ENCODE measurements around the gene KCNF1.

The KCNF1 gene

DNA sequence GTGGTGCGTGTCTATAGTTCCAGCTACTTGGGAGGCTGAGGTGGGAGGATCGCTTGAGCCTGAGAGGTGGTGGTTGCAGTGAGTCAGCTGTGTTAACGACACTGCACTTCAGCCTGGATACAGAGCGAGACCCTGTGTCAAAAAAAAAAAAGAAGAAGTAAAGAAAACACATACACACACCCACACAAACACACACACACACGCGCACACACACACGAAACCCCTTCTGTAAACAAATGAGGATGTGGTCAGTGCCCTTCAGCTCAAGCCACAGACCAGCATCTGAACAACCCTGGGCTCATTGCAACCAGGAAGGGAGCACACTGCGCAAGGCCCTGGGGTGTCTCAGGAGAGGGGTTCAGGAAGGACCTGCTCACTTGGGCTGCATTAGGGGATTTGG lies 47.9 kb upstream of the KCNF1 start:
- Histone ChIP-seq H2BK15ac (ENCODE audit: low read length) (no peak overlapping the region), H3K4me1 (ENCODE audit: control insufficient read depth in 2 of 2, insufficient read depth in 1 of 2, low read depth in 1 of 2, low read length in 2 of 2) (peaks cover 3 to 5% of the 10 kb centered on the region in 2 donors), H2BK120ac (ENCODE audit: low read depth, low read length) (no peak overlapping the region), H3K9ac (ENCODE audit: low read depth, low read length, poor library complexity) (no peak overlapping the region), H3K4me3 (ENCODE audit: low read length in 2 of 2) (no peak overlapping the region), H2BK5ac (ENCODE audit: low read length) (no peak overlapping the region), H3K23ac (ENCODE audit: low read depth, low read length, poor library complexity) (no peak overlapping the region), H3K27ac (replicated peaks; ENCODE audit: low read length) (no peak overlapping the region), H2AFZ (ENCODE audit: low read length) (no peak overlapping the region), H4K8ac (ENCODE audit: low read depth, low read length) (no peak overlapping the region), H3K9me3 (replicated peaks in 1 of 2; ENCODE audit: control insufficient read depth in 2 of 2, insufficient read depth in 1 of 2, low read depth in 1 of 2, low read length in 2 of 2) (no peaks in the 10 kb centered on the region), H3K27me3 (ENCODE audit: control insufficient read depth in 3 of 3, insufficient read depth in 3 of 3, low read depth in 1 of 3, low read length in 3 of 3) (peaks cover 0 to 24% (median 0%) of the 10 kb centered on the region in 3 experiments), H3K79me1 (ENCODE audit: low read depth, low read length) (no peaks in the 10 kb centered on the region), H4K91ac (ENCODE audit: low read depth, low read length, poor library complexity) (no peak overlapping the region), H3K14ac (ENCODE audit: low read length) (no peak overlapping the region), H2AK5ac (ENCODE audit: low read depth, low read length) (no peak overlapping the region), H3K36me3 (replicated peaks in 1 of 2; ENCODE audit: control insufficient read depth in 2 of 2, insufficient read depth in 2 of 2, low read length in 2 of 2) (no peaks in the 10 kb centered on the region), H3K4ac (ENCODE audit: low read length) (no peak overlapping the region), H3K18ac (ENCODE audit: low read length) (no peak overlapping the region), H3K4me2 (ENCODE audit: insufficient read depth, low read length, poor library complexity, severe bottlenecking) (no peak overlapping the region), H2BK12ac (ENCODE audit: low read length) (no peak overlapping the region)
- DNase-seq (ENCODE audit: low spot score): no peak
- no CpG with 5 or more reads among the region's 8 CpGs for WGBS, 2 donors (ENCODE audit: extremely low coverage in 2 of 2, insufficient read length in 2 of 2, insufficient replicate concordance in 1 of 2)

DNA sequence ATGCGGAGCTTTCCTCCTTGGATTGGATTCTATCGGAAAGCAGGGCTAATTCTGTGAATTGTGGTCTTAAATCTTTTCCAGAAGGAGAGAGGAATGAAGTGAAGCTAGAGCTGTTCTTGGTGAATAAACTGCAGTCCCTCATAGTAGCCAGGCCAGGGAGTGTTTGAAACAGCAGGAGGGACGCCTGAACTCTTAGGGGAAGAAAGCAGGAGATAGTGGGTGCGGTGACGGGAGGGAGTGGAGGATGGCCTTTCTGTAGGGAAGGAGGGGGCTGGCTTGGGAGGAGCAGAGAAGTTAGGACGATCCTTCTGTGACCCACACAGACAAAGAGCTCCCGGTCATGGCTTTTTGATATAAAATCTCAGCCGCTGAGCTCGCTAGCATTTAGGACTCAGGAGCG lies 47.5 kb upstream of the KCNF1 start:
- Histone ChIP-seq H3K9ac (ENCODE audit: low read depth, low read length, poor library complexity) (no peak overlapping the region), H3K79me1 (ENCODE audit: low read depth, low read length) (no peaks in the 10 kb centered on the region), H2BK12ac (ENCODE audit: low read length) (no peak overlapping the region), H3K9me3 (replicated peaks in 1 of 2; ENCODE audit: control insufficient read depth in 2 of 2, insufficient read depth in 1 of 2, low read depth in 1 of 2, low read length in 2 of 2) (no peaks in the 10 kb centered on the region), H3K4me1 (ENCODE audit: control insufficient read depth in 2 of 2, insufficient read depth in 1 of 2, low read depth in 1 of 2, low read length in 2 of 2) (peaks cover 3 to 5% of the 10 kb centered on the region in 2 donors), H2BK5ac (ENCODE audit: low read length) (no peak overlapping the region), H2AFZ (ENCODE audit: low read length) (no peak overlapping the region), H3K4me3 (ENCODE audit: low read length in 2 of 2) (no peak overlapping the region), H3K4me2 (ENCODE audit: insufficient read depth, low read length, poor library complexity, severe bottlenecking) (no peak overlapping the region), H4K8ac (ENCODE audit: low read depth, low read length) (no peak overlapping the region), H3K36me3 (replicated peaks in 1 of 2; ENCODE audit: control insufficient read depth in 2 of 2, insufficient read depth in 2 of 2, low read length in 2 of 2) (no peaks in the 10 kb centered on the region), H2BK120ac (ENCODE audit: low read depth, low read length) (no peak overlapping the region), H3K27ac (replicated peaks; ENCODE audit: low read length) (no peak overlapping the region), H3K23ac (ENCODE audit: low read depth, low read length, poor library complexity) (no peak overlapping the region), H3K27me3 (ENCODE audit: control insufficient read depth in 3 of 3, insufficient read depth in 3 of 3, low read depth in 1 of 3, low read length in 3 of 3) (peaks cover 0 to 28% (median 0%) of the 10 kb centered on the region in 3 experiments), H4K91ac (ENCODE audit: low read depth, low read length, poor library complexity) (no peak overlapping the region), H3K18ac (ENCODE audit: low read length) (no peak overlapping the region), H2AK5ac (ENCODE audit: low read depth, low read length) (no peak overlapping the region), H2BK15ac (ENCODE audit: low read length) (no peak overlapping the region), H3K4ac (ENCODE audit: low read length) (no peak overlapping the region), H3K14ac (ENCODE audit: low read length) (no peak overlapping the region)
- DNase-seq (ENCODE audit: low spot score): no peak
- WGBS, 2 donors (ENCODE audit: extremely low coverage in 2 of 2, insufficient read length in 2 of 2, insufficient replicate concordance in 1 of 2): no CpG with 5 or more reads among the region's 10 CpGs

DNA sequence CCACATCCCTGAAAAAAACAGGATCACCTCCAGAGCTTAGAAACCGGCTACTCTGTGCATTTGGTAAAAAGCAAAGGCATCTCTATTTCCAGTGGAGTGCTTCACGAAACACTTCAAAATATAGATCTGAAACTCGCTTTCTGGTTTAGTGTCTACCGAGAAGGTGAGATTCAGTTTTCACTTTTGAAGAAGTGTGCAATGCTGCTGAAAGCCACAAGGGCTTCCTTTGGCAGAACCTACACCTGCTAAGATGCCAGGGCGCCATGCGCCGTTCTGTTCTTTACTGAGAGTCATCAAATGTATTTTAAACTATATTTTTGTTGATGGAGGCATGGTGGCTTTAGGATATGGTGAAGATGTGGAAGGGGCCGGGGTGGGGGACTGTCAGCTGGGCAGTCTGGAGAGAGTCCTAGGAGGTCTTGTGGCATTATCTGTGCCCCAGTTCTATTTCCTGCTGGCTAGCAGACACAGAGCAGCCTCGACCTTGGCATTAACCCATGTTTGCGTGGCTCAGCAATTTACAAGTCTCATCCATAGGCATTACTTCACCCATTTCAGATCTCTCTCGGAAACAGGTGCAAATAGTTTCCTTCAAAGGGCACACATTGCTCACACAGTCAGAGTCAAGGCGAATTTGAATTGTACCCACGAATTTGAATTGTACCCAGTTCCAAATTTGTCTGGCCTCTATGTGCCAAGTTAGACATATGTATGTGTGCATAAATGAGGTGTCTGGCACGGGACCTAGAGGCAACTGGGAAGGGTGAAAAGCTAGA lies 46.7 kb upstream of the KCNF1 start:
- H3K9ac ChIP-seq (ENCODE audit: low read depth, low read length, poor library complexity): no peak overlapping the region
- WGBS, 2 donors (ENCODE audit: extremely low coverage in 2 of 2, insufficient read length in 2 of 2, insufficient replicate concordance in 1 of 2): no CpG with 5 or more reads among the region's 14 CpGs
- no peaks in the 10 kb centered on the region for H3K79me1 ChIP-seq (ENCODE audit: low read depth, low read length)
- H3K4me2 ChIP-seq (ENCODE audit: insufficient read depth, low read length, poor library complexity, severe bottlenecking): no peak overlapping the region
- no peak overlapping the region for H3K23ac ChIP-seq (ENCODE audit: low read depth, low read length, poor library complexity)
- H3K36me3 ChIP-seq (replicated peaks in 1 of 2; ENCODE audit: control insufficient read depth in 2 of 2, insufficient read depth in 2 of 2, low read length in 2 of 2): no peaks in the 10 kb centered on the region
- H4K8ac ChIP-seq (ENCODE audit: low read depth, low read length): no peak overlapping the region
- H3K9me3 ChIP-seq (replicated peaks in 1 of 2; ENCODE audit: control insufficient read depth in 2 of 2, insufficient read depth in 1 of 2, low read depth in 1 of 2, low read length in 2 of 2): no peaks in the 10 kb centered on the region
- H2AK5ac ChIP-seq (ENCODE audit: low read depth, low read length): no peak overlapping the region
- no peak overlapping the region for H4K91ac ChIP-seq (ENCODE audit: low read depth, low read length, poor library complexity)
- no peak overlapping the region for H3K4me3 ChIP-seq (ENCODE audit: low read length in 2 of 2)
- H2AFZ ChIP-seq (ENCODE audit: low read length): no peak overlapping the region
- no peak overlapping the region for H2BK120ac ChIP-seq (ENCODE audit: low read depth, low read length)
- no peak for DNase-seq (ENCODE audit: low spot score)
- H3K18ac ChIP-seq (ENCODE audit: low read length): no peak overlapping the region
- H3K4me1 ChIP-seq (ENCODE audit: control insufficient read depth in 2 of 2, insufficient read depth in 1 of 2, low read depth in 1 of 2, low read length in 2 of 2): peaks cover 3 to 5% of the 10 kb centered on the region in 2 donors
- H2BK5ac ChIP-seq (ENCODE audit: low read length): no peak overlapping the region
- H3K4ac ChIP-seq (ENCODE audit: low read length): no peak overlapping the region
- no peak overlapping the region for H3K27ac ChIP-seq (replicated peaks; ENCODE audit: low read length)
- H2BK15ac ChIP-seq (ENCODE audit: low read length): no peak overlapping the region
- H2BK12ac ChIP-seq (ENCODE audit: low read length): no peak overlapping the region
- peaks cover 0 to 25% (median 0%) of the 10 kb centered on the region in 3 experiments for H3K27me3 ChIP-seq (ENCODE audit: control insufficient read depth in 3 of 3, insufficient read depth in 3 of 3, low read depth in 1 of 3, low read length in 3 of 3)
- no peak overlapping the region for H3K14ac ChIP-seq (ENCODE audit: low read length)

DNA sequence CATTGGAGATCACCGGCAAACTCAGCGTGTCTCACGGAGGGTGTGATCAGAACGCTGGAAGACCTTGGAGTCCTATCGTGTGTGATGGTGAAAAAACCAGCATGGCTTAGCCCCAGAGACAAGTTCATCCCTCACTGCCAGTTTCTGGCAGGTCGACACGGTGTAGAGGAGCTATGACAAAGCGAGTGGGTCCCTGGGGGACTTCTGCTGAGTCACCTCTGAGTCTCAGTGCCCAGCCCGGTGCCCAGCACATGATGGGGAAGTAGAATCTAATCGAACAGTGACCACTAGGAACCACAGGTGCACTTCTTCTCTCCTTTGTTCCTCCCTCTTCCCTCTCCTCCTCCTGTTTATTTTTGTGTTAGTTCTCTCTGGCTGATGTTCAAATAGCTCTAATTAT lies 45.9 kb upstream of the KCNF1 start:
- Histone ChIP-seq H3K4me1 (ENCODE audit: control insufficient read depth in 2 of 2, insufficient read depth in 1 of 2, low read depth in 1 of 2, low read length in 2 of 2) (peaks cover 3 to 5% of the 10 kb centered on the region in 2 donors), H3K4me2 (ENCODE audit: insufficient read depth, low read length, poor library complexity, severe bottlenecking) (no peak overlapping the region), H3K18ac (ENCODE audit: low read length) (no peak overlapping the region), H3K4ac (ENCODE audit: low read length) (no peak overlapping the region), H2AFZ (ENCODE audit: low read length) (no peak overlapping the region), H4K8ac (ENCODE audit: low read depth, low read length) (no peak overlapping the region), H2BK12ac (ENCODE audit: low read length) (no peak overlapping the region), H3K23ac (ENCODE audit: low read depth, low read length, poor library complexity) (no peak overlapping the region), H2AK5ac (ENCODE audit: low read depth, low read length) (no peak overlapping the region), H3K14ac (ENCODE audit: low read length) (no peak overlapping the region), H2BK5ac (ENCODE audit: low read length) (no peak overlapping the region), H3K79me1 (ENCODE audit: low read depth, low read length) (no peaks in the 10 kb centered on the region), H3K4me3 (ENCODE audit: low read length in 2 of 2) (no peak overlapping the region), H3K27me3 (ENCODE audit: control insufficient read depth in 3 of 3, insufficient read depth in 3 of 3, low read depth in 1 of 3, low read length in 3 of 3) (peaks cover 0 to 22% (median 0%) of the 10 kb centered on the region in 3 experiments), H3K9ac (ENCODE audit: low read depth, low read length, poor library complexity) (no peak overlapping the region), H2BK15ac (ENCODE audit: low read length) (no peak overlapping the region), H3K36me3 (replicated peaks in 1 of 2; ENCODE audit: control insufficient read depth in 2 of 2, insufficient read depth in 2 of 2, low read length in 2 of 2) (no peaks in the 10 kb centered on the region), H3K27ac (replicated peaks; ENCODE audit: low read length) (no peak overlapping the region), H2BK120ac (ENCODE audit: low read depth, low read length) (no peak overlapping the region), H3K9me3 (replicated peaks in 1 of 2; ENCODE audit: control insufficient read depth in 2 of 2, insufficient read depth in 1 of 2, low read depth in 1 of 2, low read length in 2 of 2) (no peaks in the 10 kb centered on the region), H4K91ac (ENCODE audit: low read depth, low read length, poor library complexity) (no peak overlapping the region)
- no peak for DNase-seq (ENCODE audit: low spot score)
- WGBS, 2 donors (ENCODE audit: extremely low coverage in 2 of 2, insufficient read length in 2 of 2, insufficient replicate concordance in 1 of 2): no CpG with 5 or more reads among the region's 10 CpGs
